ENCODE data around the gene NUMA1.

GRCh38 chr11:72013765-72014711, 66.3 kb downstream of the NUMA1 start:
- TF ChIP-seq REST (IDR thresholded peaks at IDR 0.05; ENCODE audit: borderline replicate concordance in 1 of 2, low read depth in 1 of 2, low read length in 2 of 2) (no peak), STAT6 (CRISPR knock-in tag; IDR thresholded peaks at IDR 0.05; ENCODE audit: borderline replicate concordance) (no peak), TCF7 (IDR thresholded peaks at IDR 0.05; ENCODE audit: low read depth) (no peak), KIAA2018 (CRISPR knock-in tag; IDR thresholded peaks at IDR 0.05; ENCODE audit: borderline replicate concordance) (no peak)
